Pulmonary artery endothelial cell (primary cell): ENCODE data around the gene PLA2G6. TPM values are rescaled to one million over a fixed set of nuclear protein-coding genes. Genes with fewer than 3 reads are reported as not detected.
A peak's percentile ranks its signal among the peaks of the same experiment; 100 is the strongest.

Experiments used
- DNase-seq: peaks from one replicate; pipeline ENCODE4 v3.0.0-alpha.2; 2011; ENCODE audit warnings: low read depth, low spot score
- total RNA-seq: library from RNA; depleted of rRNA; stranded (reverse); fragments of >200 nt; gene quantifications from 2 replicates; pipeline ENCODE4 v1.2.3, GENCODE V29; 2014

Gene PLA2G6
- total RNA-seq = 2.0 and 3.9 TPM in 2 replicates

DNA sequence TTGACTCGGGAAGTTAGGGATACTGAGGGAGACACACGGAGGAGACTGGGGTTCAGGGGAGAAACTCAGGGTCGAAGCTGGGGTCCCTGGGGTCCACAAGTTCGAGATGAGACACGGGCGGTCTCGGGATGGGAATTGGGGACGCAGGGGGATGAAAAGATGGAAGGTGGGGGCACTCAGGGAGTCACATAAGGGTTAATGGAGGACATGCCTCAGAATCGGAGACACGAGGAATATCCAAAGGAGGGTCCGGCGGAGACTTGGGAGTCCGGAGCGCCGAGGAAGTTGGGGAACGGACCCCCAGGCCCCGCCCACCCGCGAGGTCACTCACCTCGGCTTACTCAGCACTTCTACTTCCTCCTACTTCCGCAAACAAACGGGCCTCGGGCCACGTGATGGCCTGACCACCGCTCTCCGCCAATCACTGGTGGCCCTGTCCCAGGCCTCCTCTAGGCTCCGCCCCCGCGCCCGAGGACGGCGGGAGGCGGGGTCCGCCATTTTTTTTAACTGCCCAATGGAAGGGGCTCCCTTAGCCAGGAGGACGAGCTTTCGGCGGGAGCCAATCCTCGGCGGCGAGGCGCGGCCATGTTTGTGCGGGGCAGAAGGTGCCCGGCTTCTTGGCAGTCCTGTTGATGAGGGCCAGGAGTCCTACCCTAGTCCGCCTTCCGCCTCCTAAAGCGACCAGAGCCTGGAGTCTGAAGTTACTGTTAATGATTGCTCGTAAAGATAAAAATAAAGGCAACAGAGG is at the start of gene PLA2G6:
PLA2G6 (minus strand) TSS at position 378 of the 748 bp plus-strand sequence. CDS start 12,404 bp downstream, outside the sequence.
- DNase-seq = peak; percentile 94

- DNase-seq = no peak
Observed at GRCh38 chr22:38230916-38231315, 49.3 kb upstream of the PLA2G6 start.

GRCh38 chr22:38230108-38230825 is 48.6 kb upstream of the PLA2G6 start:
- peak; percentile 68 for DNase-seq

DNA sequence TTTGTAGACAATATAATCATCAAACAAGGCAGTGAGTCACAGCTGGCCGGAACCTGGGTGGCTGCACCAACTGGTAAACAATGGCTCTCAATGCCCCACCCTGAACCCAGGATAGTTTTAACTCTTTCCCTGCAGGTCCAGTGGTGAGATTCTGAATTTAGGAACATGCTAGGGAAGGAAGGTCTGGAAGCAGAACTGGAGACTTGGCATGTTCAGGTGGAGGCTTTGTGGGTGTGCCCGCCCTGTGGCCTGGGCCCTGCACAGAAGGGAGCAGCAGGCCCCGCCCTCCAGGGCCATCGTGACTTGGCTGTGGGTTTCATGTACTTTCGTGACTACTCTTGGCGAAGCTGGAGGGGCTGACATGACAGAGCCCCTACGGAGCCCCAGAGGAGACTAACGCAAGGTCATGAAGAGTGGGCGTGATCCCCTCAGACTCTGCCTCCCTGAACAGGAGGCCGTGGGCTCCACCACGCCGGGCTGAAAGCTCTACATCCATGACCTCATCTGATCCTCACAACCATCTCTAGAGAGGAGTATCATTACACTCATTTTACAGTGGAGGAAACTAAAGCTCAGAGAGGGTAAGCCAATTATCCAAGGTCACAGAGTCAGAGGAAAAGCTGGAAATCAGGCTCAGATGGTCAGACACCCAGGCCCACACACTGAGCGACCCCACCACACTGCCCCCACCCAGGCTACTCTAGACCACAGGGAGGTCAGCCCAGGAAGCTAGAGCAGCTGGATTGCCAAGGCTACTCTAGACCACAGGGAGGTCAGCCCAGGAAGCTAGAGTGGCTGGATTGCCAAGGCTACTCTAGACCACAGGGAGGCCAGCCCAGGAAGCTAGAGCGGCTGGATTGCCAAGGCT is 47.5 kb upstream of the PLA2G6 start:
- peak; percentile 56 for DNase-seq

DNA sequence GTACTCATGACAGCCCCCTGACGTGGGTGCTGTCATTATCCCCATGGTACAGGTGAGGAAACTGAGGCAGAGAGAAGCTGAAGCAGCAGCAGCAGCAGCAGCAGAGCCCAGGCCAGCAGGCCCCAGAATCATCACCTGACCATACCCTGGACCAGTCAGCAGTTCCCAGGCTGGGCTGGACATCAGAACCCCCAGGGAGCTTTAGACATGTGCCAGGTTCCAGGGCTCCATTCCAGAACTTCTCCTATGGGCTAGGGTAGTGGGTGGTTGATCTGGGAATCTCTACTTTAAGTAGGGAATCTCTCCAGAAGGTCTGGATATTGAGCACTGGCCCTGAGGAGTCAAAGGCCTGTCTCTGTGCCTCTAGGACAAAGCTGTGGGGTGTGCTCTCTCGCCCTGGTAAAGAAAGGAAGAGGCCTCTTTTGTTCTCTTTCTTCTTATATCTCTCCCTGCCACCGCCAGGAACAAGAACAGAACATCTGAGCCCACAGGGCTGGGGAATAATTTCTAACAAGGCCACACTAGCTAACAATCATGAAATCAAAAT is 46.8 kb upstream of the PLA2G6 start:
- no peak for DNase-seq

DNA sequence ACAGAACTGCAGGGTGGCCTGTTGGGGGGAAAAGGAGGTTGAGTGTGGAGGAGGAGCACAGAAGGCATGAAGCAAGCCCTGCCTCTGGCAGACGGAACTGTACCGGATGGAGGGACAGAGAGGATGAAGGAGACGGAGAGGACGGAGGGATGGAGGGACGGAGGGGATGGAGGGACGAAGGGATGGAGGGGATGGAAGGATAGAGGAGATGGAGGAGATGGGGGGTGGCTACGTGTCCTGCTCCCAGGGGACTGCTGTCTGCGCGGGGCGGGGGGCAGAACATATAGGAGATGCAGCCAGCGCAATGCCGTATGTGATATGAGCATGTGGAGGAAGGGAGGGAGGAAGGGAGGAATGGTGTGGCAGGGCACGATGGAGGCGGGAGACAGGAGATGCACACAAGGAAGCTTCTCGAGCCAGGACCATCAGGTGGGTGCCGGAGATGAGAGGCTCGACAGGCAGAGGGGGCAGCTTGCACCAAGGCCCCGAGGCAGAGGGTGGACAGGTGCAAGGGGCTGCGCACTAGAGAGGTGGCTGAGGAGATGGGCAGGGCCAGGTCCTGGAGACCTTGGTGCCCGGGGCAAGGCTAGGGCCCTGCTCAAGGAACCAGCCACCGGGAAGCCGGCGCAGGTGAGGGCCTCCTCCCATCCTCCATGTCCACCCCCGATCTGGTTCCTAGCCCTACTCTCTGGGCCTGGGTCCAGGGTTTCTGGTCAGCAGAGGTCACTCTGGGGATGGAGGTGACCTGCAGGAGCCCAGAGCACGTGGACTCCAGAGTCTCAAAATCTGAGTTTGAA is 45.4 kb upstream of the PLA2G6 start:
- DNase-seq = no peak

- DNase-seq = no peak
Observed at GRCh38 chr22:38223289-38223960, 41.8 kb upstream of the PLA2G6 start.

DNA sequence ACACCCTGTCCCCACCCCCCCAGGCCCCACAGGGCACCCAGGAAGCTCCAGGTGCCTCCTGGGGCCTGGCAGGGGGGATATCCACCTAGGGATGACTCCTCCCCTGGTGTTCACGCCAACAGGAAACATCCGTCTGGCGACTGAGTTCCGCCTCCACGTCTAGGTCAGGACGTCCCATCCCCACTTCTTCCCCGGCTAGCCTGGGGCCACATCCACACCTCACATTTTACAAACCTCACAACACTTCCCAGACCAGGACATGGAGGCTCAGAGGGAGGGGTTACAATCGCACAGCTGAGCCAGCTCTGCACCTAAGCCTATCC is 41.1 kb upstream of the PLA2G6 start:
- no peak for DNase-seq

GRCh38 chr22:38221908-38222796 is 40.5 kb upstream of the PLA2G6 start:
- DNase-seq = no peak

DNA sequence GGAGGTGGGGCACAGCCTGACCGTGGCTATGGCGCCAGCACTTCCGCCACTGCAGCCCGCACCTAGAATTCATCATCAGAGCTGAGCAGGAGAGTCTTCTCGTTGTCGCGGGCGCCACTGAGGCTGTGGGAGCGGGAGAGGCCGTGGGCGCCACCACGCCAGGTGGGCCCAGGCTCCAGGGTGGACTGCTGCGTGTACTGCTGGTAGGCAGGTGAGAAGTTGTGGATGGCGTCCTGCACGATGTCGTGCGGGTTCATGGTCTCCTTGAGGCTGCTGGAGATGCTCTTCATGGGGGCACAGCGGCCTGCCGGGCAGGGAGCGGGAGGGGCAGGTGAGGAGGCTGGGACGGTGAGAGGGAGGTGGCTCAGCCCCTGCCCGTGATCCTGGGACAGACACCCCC is 39.8 kb upstream of the PLA2G6 start:
- no peak for DNase-seq

GRCh38 chr22:38220653-38221386 is 39.2 kb upstream of the PLA2G6 start:
- no peak for DNase-seq

DNA sequence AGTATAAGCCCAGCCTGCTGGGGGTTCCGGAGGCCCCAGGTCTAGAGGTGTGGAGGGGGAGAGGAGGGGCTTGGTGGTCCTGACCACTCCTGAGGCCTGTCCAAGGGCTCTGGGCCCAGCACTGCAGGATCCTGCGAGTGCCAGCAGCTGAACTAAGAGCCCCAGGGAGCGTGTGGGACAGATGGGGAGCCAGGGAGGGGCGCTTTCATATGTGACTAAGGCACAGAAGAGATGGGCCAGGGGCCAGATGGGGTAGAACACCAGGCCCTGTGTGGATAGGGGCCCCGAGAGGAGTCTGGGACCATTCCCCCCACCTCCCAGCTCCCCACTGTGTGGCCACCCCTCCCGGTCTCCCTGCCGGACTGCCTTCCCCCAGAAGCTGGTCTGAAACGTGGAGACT is 38.5 kb upstream of the PLA2G6 start:
- no peak for DNase-seq

DNA sequence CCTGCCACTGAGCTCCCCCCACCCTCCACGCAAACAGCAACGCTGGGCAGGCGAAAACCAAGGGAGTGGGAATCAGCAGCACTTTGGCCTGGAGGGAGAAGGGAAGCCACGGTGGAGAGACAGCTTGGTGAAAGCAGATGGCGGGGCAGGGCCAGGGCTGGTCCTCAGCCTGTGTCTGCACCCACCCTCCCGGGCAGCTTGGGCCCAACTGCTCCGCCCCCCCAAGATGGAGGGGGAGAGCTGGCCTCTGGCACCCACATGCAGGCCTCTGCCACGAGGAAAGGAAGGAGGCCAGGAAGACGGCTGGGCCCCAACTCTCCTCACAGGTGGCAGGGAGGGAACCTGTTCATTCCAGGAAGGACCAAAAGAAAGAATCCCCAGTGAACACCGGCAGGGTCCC is 38.0 kb upstream of the PLA2G6 start:
- DNase-seq = no peak

GRCh38 chr22:38218661-38219622 is 37.3 kb upstream of the PLA2G6 start:
- DNase-seq = peak; percentile 86

GRCh38 chr22:38215156-38216038 is 33.8 kb upstream of the PLA2G6 start:
- no peak for DNase-seq

- no peak for DNase-seq
Observed at GRCh38 chr22:38214302-38215056, 32.8 kb upstream of the PLA2G6 start.
